SK-N-SH (cell line): ENCODE data around the gene NALCN.

Source experiments
- CTCF ChIP-seq: fragments of 200-600 bp; sonication (generic); IDR thresholded peaks from 2 replicates; pipeline ENCODE4 v1.6.1; 2017; ENCODE audit warnings: antibody characterized with exemption, mild to moderate bottlenecking, moderate library complexity
- ELF1 ChIP-seq: IDR thresholded peaks from 2 replicates; pipeline ENCODE4 v1.4.0; 2012
- JUND ChIP-seq: IDR thresholded peaks from 2 replicates; pipeline ENCODE4 v1.4.0; 2012
- RXRA ChIP-seq: IDR thresholded peaks from 2 replicates; pipeline ENCODE4 v1.4.0; 2012; ENCODE audit warnings: low read depth, mild to moderate bottlenecking, borderline replicate concordance
- SIN3A ChIP-seq: IDR thresholded peaks from 2 replicates; pipeline ENCODE4 v1.6.1; 2012; ENCODE audit warnings: low read depth, mild to moderate bottlenecking, low read length, moderate library complexity, borderline replicate concordance
- SMC3 ChIP-seq: IDR thresholded peaks from 2 replicates; pipeline ENCODE4 v1.6.1; 2012; ENCODE audit warnings: low read depth, low read length, improper control_type of control experiment
- YY1 ChIP-seq: IDR thresholded peaks from 2 replicates; pipeline ENCODE4 v1.4.0; 2012; ENCODE audit warnings: low read depth, mild to moderate bottlenecking
- TF ChIP-seq, protein P1 (sequence below): fragments of 150-350 bp; IDR thresholded peaks from 2 replicates; pipeline ENCODE4 v1.6.1; 2017; ENCODE audit warnings: antibody characterized with exemption, low read length, low read depth, borderline replicate concordance

- TF ChIP-seq, protein P1, sequence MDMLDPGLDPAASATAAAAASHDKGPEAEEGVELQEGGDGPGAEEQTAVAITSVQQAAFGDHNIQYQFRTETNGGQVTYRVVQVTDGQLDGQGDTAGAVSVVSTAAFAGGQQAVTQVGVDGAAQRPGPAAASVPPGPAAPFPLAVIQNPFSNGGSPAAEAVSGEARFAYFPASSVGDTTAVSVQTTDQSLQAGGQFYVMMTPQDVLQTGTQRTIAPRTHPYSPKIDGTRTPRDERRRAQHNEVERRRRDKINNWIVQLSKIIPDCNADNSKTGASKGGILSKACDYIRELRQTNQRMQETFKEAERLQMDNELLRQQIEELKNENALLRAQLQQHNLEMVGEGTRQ = no peak
- TF ChIP-seq JUND = no peak
- peak; percentile 33; the same call in 1 of the 2 replicates for TF ChIP-seq CTCF
- TF ChIP-seq ELF1 = no peak
- no peak for TF ChIP-seq YY1
- TF ChIP-seq RXRA = no peak
- no peak for TF ChIP-seq SIN3A
- TF ChIP-seq SMC3 = no peak
Measured at GRCh38 chr13:101115762-101116171, 300.5 kb downstream of the NALCN start.
